ENCODE measurements around the gene RIPK1.
"Not testable (repeated sequence)": the region's sequence is repeated elsewhere in the genome, so short reads cannot be mapped to it uniquely, and the experiment has no call there.

RIPK1 gene

GRCh38 chr6:3026791-3027626 lies 41.3 kb upstream of the RIPK1 start:
- no peak overlapping the region for H3K4me3 ChIP-seq (ENCODE audit: low read depth, low read length)
- TF ChIP-seq CTCF (IDR thresholded peaks at IDR 0.05; ENCODE audit: borderline replicate concordance, insufficient read depth, low read depth, low read length), result no peak

- not testable (repeated sequence) for H3K4me3 ChIP-seq (ENCODE audit: low read depth, low read length)
Measured at GRCh38 chr6:3028156-3028555, 40.1 kb upstream of the RIPK1 start.

GRCh38 chr6:3031857-3032640 lies 36.2 kb upstream of the RIPK1 start:
- no peak overlapping the region for H3K4me3 ChIP-seq (ENCODE audit: low read depth, low read length)
- TF ChIP-seq CTCF (IDR thresholded peaks at IDR 0.05; ENCODE audit: borderline replicate concordance, insufficient read depth, low read depth, low read length), result 0 out of 2 replicates have a peak, but pooled peaks have one; percentile 12

- no peak for TF ChIP-seq CTCF (IDR thresholded peaks at IDR 0.05; ENCODE audit: borderline replicate concordance, insufficient read depth, low read depth, low read length)
- no peak overlapping the region for H3K4me3 ChIP-seq (ENCODE audit: low read depth, low read length)
Measured at GRCh38 chr6:3032986-3033385, 35.3 kb upstream of the RIPK1 start.

- H3K4me3 ChIP-seq (ENCODE audit: low read depth, low read length), result no peak overlapping the region
- no peak for TF ChIP-seq CTCF (IDR thresholded peaks at IDR 0.05; ENCODE audit: borderline replicate concordance, insufficient read depth, low read depth, low read length)
Measured at GRCh38 chr6:3033652-3034051, 34.6 kb upstream of the RIPK1 start.

- no peak for TF ChIP-seq CTCF (IDR thresholded peaks at IDR 0.05; ENCODE audit: borderline replicate concordance, insufficient read depth, low read depth, low read length)
- no peak overlapping the region for H3K4me3 ChIP-seq (ENCODE audit: low read depth, low read length)
Measured at GRCh38 chr6:3035397-3035796, 32.9 kb upstream of the RIPK1 start.

GRCh38 chr6:3036861-3037637 lies 31.2 kb upstream of the RIPK1 start:
- TF ChIP-seq CTCF (IDR thresholded peaks at IDR 0.05; ENCODE audit: borderline replicate concordance, insufficient read depth, low read depth, low read length), result no peak
- H3K4me3 ChIP-seq (ENCODE audit: low read depth, low read length), result no peak overlapping the region
